ENCODE measurements around the gene TIGD3. TPM values are rescaled to one million over a fixed set of nuclear protein-coding genes. Genes with fewer than 3 reads are reported as not detected.

TIGD3 gene
- total and polyA plus RNA-seq, 2 experiments from 2014 or later = 1.2 to 3.0 TPM

Other genes starting within 250 kb of the TIGD3 start
- 70.2 and 82.3 TPM in 2 replicates for gene TM7SF2, start 242.9 kb upstream of the TIGD3 start, total RNA-seq (2014; rRNA removed; shearing (Covaris generic))
- 43.5 and 48.7 TPM in 2 replicates for gene TM7SF2, start 242.9 kb upstream of the TIGD3 start, polyA plus RNA-seq (2016; fragmentation: Nextera tagmentation; extraction: Ambion mirVana)
- 17.4 and 18.1 TPM in 2 replicates for gene ZNHIT2, start 237.1 kb upstream of the TIGD3 start, total RNA-seq (2014; rRNA removed; shearing (Covaris generic))
- 17.7 and 18.3 TPM in 2 replicates for gene ZNHIT2, start 237.1 kb upstream of the TIGD3 start, polyA plus RNA-seq (2016; fragmentation: Nextera tagmentation; extraction: Ambion mirVana)
- gene FAU, start 232.6 kb upstream of the TIGD3 start, total RNA-seq (2014; rRNA removed; shearing (Covaris generic)) = 262 and 329 TPM in 2 replicates
- 1,177 and 1,316 TPM in 2 replicates for gene FAU, start 232.6 kb upstream of the TIGD3 start, polyA plus RNA-seq (2016; fragmentation: Nextera tagmentation; extraction: Ambion mirVana)
- 61.9 and 64.9 TPM in 2 replicates for gene MRPL49, start 232.4 kb upstream of the TIGD3 start, total RNA-seq (2014; rRNA removed; shearing (Covaris generic))
- gene MRPL49, start 232.4 kb upstream of the TIGD3 start, polyA plus RNA-seq (2016; fragmentation: Nextera tagmentation; extraction: Ambion mirVana) = 27.7 and 28.4 TPM in 2 replicates
- gene SYVN1, start 220.2 kb upstream of the TIGD3 start, total RNA-seq (2014; rRNA removed; shearing (Covaris generic)) = 28.3 and 28.7 TPM in 2 replicates
- gene SYVN1, start 220.2 kb upstream of the TIGD3 start, polyA plus RNA-seq (2016; fragmentation: Nextera tagmentation; extraction: Ambion mirVana) = 13.8 and 14.0 TPM in 2 replicates
- gene SPDYC, start 184.5 kb upstream of the TIGD3 start, total RNA-seq (2014; rRNA removed; shearing (Covaris generic)) = not detected in 2 replicates
- gene SPDYC, start 184.5 kb upstream of the TIGD3 start, polyA plus RNA-seq (2016; fragmentation: Nextera tagmentation; extraction: Ambion mirVana) = 0.27 and 0.52 TPM in 2 replicates
- gene CAPN1, start 172.8 kb upstream of the TIGD3 start, total RNA-seq (2014; rRNA removed; shearing (Covaris generic)) = 271 and 277 TPM in 2 replicates
- gene CAPN1, start 172.8 kb upstream of the TIGD3 start, polyA plus RNA-seq (2016; fragmentation: Nextera tagmentation; extraction: Ambion mirVana) = 63.0 and 67.3 TPM in 2 replicates
- gene POLA2, start 92.8 kb upstream of the TIGD3 start, total RNA-seq (2014; rRNA removed; shearing (Covaris generic)) = 25.9 and 30.4 TPM in 2 replicates
- gene POLA2, start 92.8 kb upstream of the TIGD3 start, polyA plus RNA-seq (2016; fragmentation: Nextera tagmentation; extraction: Ambion mirVana) = 17.4 and 22.5 TPM in 2 replicates
- gene CDC42EP2, start 39.9 kb upstream of the TIGD3 start, total RNA-seq (2014; rRNA removed; shearing (Covaris generic)) = 17.7 and 19.0 TPM in 2 replicates
- 16.1 and 18.2 TPM in 2 replicates for gene CDC42EP2, start 39.9 kb upstream of the TIGD3 start, polyA plus RNA-seq (2016; fragmentation: Nextera tagmentation; extraction: Ambion mirVana)
- 54.1 and 59.0 TPM in 2 replicates for gene DPF2, start 20.9 kb upstream of the TIGD3 start, total RNA-seq (2014; rRNA removed; shearing (Covaris generic))
- gene DPF2, start 20.9 kb upstream of the TIGD3 start, polyA plus RNA-seq (2016; fragmentation: Nextera tagmentation; extraction: Ambion mirVana) = 64.3 and 66.4 TPM in 2 replicates
- gene SLC25A45, start 27.9 kb downstream of the TIGD3 start, total RNA-seq (2014; rRNA removed; shearing (Covaris generic)) = 0.10 and 0.35 TPM in 2 replicates
- gene SLC25A45, start 27.9 kb downstream of the TIGD3 start, polyA plus RNA-seq (2016; fragmentation: Nextera tagmentation; extraction: Ambion mirVana) = 0.74 and 0.89 TPM in 2 replicates
- 35.4 and 41.4 TPM in 2 replicates for gene FRMD8, start 31.9 kb downstream of the TIGD3 start, total RNA-seq (2014; rRNA removed; shearing (Covaris generic))
- gene FRMD8, start 31.9 kb downstream of the TIGD3 start, polyA plus RNA-seq (2016; fragmentation: Nextera tagmentation; extraction: Ambion mirVana) = 6.2 and 7.0 TPM in 2 replicates
- gene NEAT1, start 68.0 kb downstream of the TIGD3 start, total RNA-seq (2014; rRNA removed; shearing (Covaris generic)) = 6.3 and 7.2 TPM in 2 replicates
- gene NEAT1, start 68.0 kb downstream of the TIGD3 start, polyA plus RNA-seq (2016; fragmentation: Nextera tagmentation; extraction: Ambion mirVana) = 3.6 and 5.3 TPM in 2 replicates
- 1,789 and 2,206 TPM in 2 replicates for gene MALAT1, start 144.3 kb downstream of the TIGD3 start, total RNA-seq (2014; rRNA removed; shearing (Covaris generic))
- 4,618 and 6,020 TPM in 2 replicates for gene MALAT1, start 144.3 kb downstream of the TIGD3 start, polyA plus RNA-seq (2016; fragmentation: Nextera tagmentation; extraction: Ambion mirVana)
- gene SCYL1, start 170.3 kb downstream of the TIGD3 start, total RNA-seq (2014; rRNA removed; shearing (Covaris generic)) = 55.1 and 66.1 TPM in 2 replicates
- 52.7 and 61.7 TPM in 2 replicates for gene SCYL1, start 170.3 kb downstream of the TIGD3 start, polyA plus RNA-seq (2016; fragmentation: Nextera tagmentation; extraction: Ambion mirVana)
- gene LTBP3, start 203.6 kb downstream of the TIGD3 start, total RNA-seq (2014; rRNA removed; shearing (Covaris generic)) = 29.2 and 29.8 TPM in 2 replicates
- gene LTBP3, start 203.6 kb downstream of the TIGD3 start, polyA plus RNA-seq (2016; fragmentation: Nextera tagmentation; extraction: Ambion mirVana) = 9.5 and 11.9 TPM in 2 replicates
- 78.1 and 78.6 TPM in 2 replicates for gene ZNRD2, start 215.7 kb downstream of the TIGD3 start, total RNA-seq (2014; rRNA removed; shearing (Covaris generic))
- gene ZNRD2, start 215.7 kb downstream of the TIGD3 start, polyA plus RNA-seq (2016; fragmentation: Nextera tagmentation; extraction: Ambion mirVana) = 140 and 148 TPM in 2 replicates
- 16.0 and 18.2 TPM in 2 replicates for gene FAM89B, start 217.8 kb downstream of the TIGD3 start, total RNA-seq (2014; rRNA removed; shearing (Covaris generic))
- gene FAM89B, start 217.8 kb downstream of the TIGD3 start, polyA plus RNA-seq (2016; fragmentation: Nextera tagmentation; extraction: Ambion mirVana) = 13.0 and 13.9 TPM in 2 replicates
- gene EHBP1L1, start 221.3 kb downstream of the TIGD3 start, total RNA-seq (2014; rRNA removed; shearing (Covaris generic)) = 10.9 and 12.6 TPM in 2 replicates
- gene EHBP1L1, start 221.3 kb downstream of the TIGD3 start, polyA plus RNA-seq (2016; fragmentation: Nextera tagmentation; extraction: Ambion mirVana) = 1.4 and 2.9 TPM in 2 replicates
- gene KCNK7, start 241.0 kb downstream of the TIGD3 start, total RNA-seq (2014; rRNA removed; shearing (Covaris generic)) = not detected in 2 replicates
- gene KCNK7, start 241.0 kb downstream of the TIGD3 start, polyA plus RNA-seq (2016; fragmentation: Nextera tagmentation; extraction: Ambion mirVana) = 0.24 and 0.60 TPM in 2 replicates

Measured in GM23338 (cell line).